HepG2 (cell line): ENCODE results near the gene CFAP69. TPM values are rescaled to one million over a fixed set of nuclear protein-coding genes. Genes with fewer than 3 reads are reported as not detected.

Experiments used
- ATF5 ChIP-seq: sonication (generic); formaldehyde crosslinking; IDR thresholded peaks from 2 replicates; pipeline ENCODE4 v1.4.0; 2020; ENCODE audit warnings: mild to moderate bottlenecking, low read depth, missing genetic modification reagents
- ATF7 ChIP-seq, 2 experiments: fragments of 450-650 bp in 1 of 2; sonication (generic) in 1 of 2; formaldehyde crosslinking in 1 of 2; IDR thresholded peaks; 2 replicates each; pipeline versions ENCODE4 v1.4.0 to v1.6.1; 2016 to 2020; ENCODE audit warnings: antibody characterized with exemption in 1 of 2, mild to moderate bottlenecking in 1 of 2, missing genetic modification reagents in 1 of 2
- ATRX ChIP-seq: sonication (generic); formaldehyde crosslinking; IDR thresholded peaks from 2 replicates; pipeline ENCODE4 v1.4.0; 2020; ENCODE audit warnings: missing genetic modification reagents, borderline replicate concordance
- BCL6 ChIP-seq: IDR thresholded peaks from 2 replicates; pipeline ENCODE4 v1.6.1; 2016; ENCODE audit warnings: missing genetic modification reagents, missing compliant biosample characterization
- CBFB ChIP-seq: sonication (generic); formaldehyde crosslinking; IDR thresholded peaks from 2 replicates; pipeline ENCODE4 v1.4.0; 2020; ENCODE audit warnings: missing genetic modification reagents
- CC2D1A ChIP-seq: sonication (generic); formaldehyde crosslinking; IDR thresholded peaks from 2 replicates; pipeline ENCODE4 v1.8.1; 2023; ENCODE audit warnings: mild to moderate bottlenecking, missing genetic modification reagents
- FOXJ3 ChIP-seq: sonication (generic); formaldehyde crosslinking; IDR thresholded peaks from 2 replicates; pipeline ENCODE4 v1.4.0; 2020; ENCODE audit warnings: missing genetic modification reagents, mild to moderate bottlenecking, borderline replicate concordance
- HDAC1 ChIP-seq: sonication (generic); formaldehyde crosslinking; IDR thresholded peaks from 2 replicates; pipeline ENCODE4 v1.5.1; 2020; ENCODE audit warnings: mild to moderate bottlenecking, missing genetic modification reagents
- HOXA5 ChIP-seq: sonication (generic); formaldehyde crosslinking; IDR thresholded peaks from 2 replicates; pipeline ENCODE4 v1.4.0; 2020; ENCODE audit warnings: missing genetic modification reagents
- LRRFIP1 ChIP-seq: sonication (generic); formaldehyde crosslinking; conservative IDR thresholded peaks from 2 replicates; pipeline ENCODE4 v1.4.0; 2020; ENCODE audit warnings: missing genetic modification reagents
- SMYD3 ChIP-seq: sonication (generic); formaldehyde crosslinking; IDR thresholded peaks from 2 replicates; pipeline ENCODE4 v1.8.1; 2023; ENCODE audit warnings: mild to moderate bottlenecking, missing genetic modification reagents
- SRF ChIP-seq: IDR thresholded peaks from 2 replicates; pipeline ENCODE4 v1.6.1; 2011; ENCODE audit warnings: mild to moderate bottlenecking, low read depth, low read length, moderate library complexity
- TAF1 ChIP-seq: sonication (generic); formaldehyde crosslinking; IDR thresholded peaks from 2 replicates; pipeline ENCODE4 v1.4.0; 2020; ENCODE audit warnings: missing genetic modification reagents
- TFE3 ChIP-seq: IDR thresholded peaks from 2 replicates; pipeline ENCODE4 v1.6.1; 2016
- TGIF2 ChIP-seq: IDR thresholded peaks from 2 replicates; pipeline ENCODE4 v1.6.1; 2016; ENCODE audit warnings: control low read depth, missing compliant biosample characterization
- THYN1 ChIP-seq: sonication (generic); formaldehyde crosslinking; IDR thresholded peaks from 2 replicates; pipeline ENCODE4 v1.8.1; 2023; ENCODE audit warnings: low read depth, mild to moderate bottlenecking, moderate library complexity, missing genetic modification reagents, borderline replicate concordance
- ZFAT ChIP-seq: sonication (generic); formaldehyde crosslinking; conservative IDR thresholded peaks from 2 replicates; pipeline ENCODE4 v1.8.1; 2023; ENCODE audit warnings: missing genetic modification reagents, inconsistent platforms
- ZNF12 ChIP-seq: sonication (generic); formaldehyde crosslinking; IDR thresholded peaks from 2 replicates; pipeline ENCODE4 v1.5.0; 2020; ENCODE audit warnings: missing genetic modification reagents
- ZNF275 ChIP-seq: sonication (generic); formaldehyde crosslinking; IDR thresholded peaks from 2 replicates; pipeline ENCODE4 v1.8.0; 2022; ENCODE audit warnings: missing genetic modification reagents, mild to moderate bottlenecking, inconsistent platforms, borderline replicate concordance
- ZNF30 ChIP-seq: sonication (generic); formaldehyde crosslinking; IDR thresholded peaks from 2 replicates; pipeline ENCODE4 v1.5.0; 2020; ENCODE audit warnings: mild to moderate bottlenecking, missing genetic modification reagents
- ZNF441 ChIP-seq: sonication (generic); formaldehyde crosslinking; IDR thresholded peaks from 2 replicates; pipeline ENCODE4 v1.7.0; 2021; ENCODE audit warnings: missing genetic modification reagents, borderline replicate concordance
- ZNF629 ChIP-seq: sonication (generic); formaldehyde crosslinking; conservative IDR thresholded peaks from 2 replicates; pipeline ENCODE4 v1.5.0; 2020; ENCODE audit warnings: missing genetic modification reagents
- ZNF660 ChIP-seq: sonication (generic); formaldehyde crosslinking; IDR thresholded peaks from 2 replicates; pipeline ENCODE4 v1.5.1; 2020; ENCODE audit warnings: mild to moderate bottlenecking, low read depth, missing genetic modification reagents, borderline replicate concordance
- polyA plus RNA-seq, 8 experiments: library from polyadenylated mRNA; depleted of rRNA in 3 of 8; stranded (reverse) in 7 of 8; unstranded in 1 of 8; fragments of >200 nt; fragmentation: Illumina TruSeq in 4 of 8; extraction: Trizol in 4 of 8; gene quantifications; 2 replicates each; pipeline versions ENCODE4 v1.2.1 to v1.2.3, GENCODE V29; 2011 to 2016; ENCODE audit warnings: low read depth in 4 of 8, missing spikeins in 1 of 8, mixed read lengths in 1 of 8; ENCODE audit not compliant: insufficient read depth in 1 of 8
- total RNA-seq, 5 experiments: library from RNA; depleted of rRNA; stranded (reverse); fragments of >200 nt; fragmentation: Illumina TruSeq; extraction: Trizol; gene quantifications; 2 replicates each; pipeline ENCODE4 v1.2.3, GENCODE V29; 2016; ENCODE audit warnings: low read depth in 1 of 5

Gene CFAP69
- total and polyA plus RNA-seq, 2 of the 13 experiments (the other 11 are each of a cell fraction or from before 2014, with no cell fraction given), result 2.2 to 4.0 TPM

DNA sequence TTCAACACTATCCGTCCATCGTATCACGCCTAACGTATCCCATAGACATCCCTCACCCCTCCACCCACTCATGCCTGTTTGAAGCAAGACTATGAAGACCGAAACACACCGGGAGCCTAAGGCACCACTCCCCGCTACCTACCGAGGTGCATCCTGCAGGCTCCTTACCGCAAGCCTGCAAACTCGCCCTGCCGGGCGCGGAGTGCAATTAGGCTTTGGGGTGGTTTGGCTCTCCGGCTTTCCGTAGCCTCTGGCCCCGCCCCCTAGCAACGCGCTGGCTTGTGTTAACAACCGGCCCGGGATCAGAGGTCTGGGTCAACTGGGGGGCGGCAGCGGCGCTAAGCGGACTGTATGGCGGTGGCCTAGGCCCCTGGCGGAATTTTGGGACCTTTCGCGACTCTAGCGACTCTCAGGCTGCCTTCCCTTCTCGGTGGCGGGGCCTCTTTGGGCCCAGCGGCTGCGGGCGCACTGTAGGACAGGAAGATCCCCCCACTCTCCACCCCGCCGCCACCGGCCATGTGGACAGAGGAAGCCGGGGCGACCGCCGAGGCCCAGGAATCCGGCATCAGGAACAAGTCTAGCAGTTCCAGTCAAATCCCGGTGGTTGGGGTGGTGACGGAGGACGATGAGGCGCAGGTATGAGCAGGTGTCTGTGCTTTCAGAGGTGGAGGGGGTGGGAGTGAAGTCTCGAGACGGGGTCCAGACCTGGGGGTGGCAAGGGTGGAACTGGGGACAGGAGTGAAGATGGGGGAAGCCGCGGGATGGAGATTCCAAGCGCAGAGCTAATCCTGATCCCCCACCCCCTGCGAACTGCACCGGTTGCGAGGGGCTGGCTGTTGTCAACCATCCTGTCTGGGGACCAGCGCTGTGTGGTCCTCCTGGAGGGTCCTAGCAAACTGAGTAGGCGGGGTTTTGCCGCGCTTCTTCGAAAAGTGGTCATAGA, at the start of gene CFAP69 (continued):
- TF ChIP-seq ATF7 (IDR thresholded peaks at IDR 0.05) (no peak), ATF7 (CRISPR knock-in tag; IDR thresholded peaks at IDR 0.05) (0 out of 2 replicates have a peak, but pooled peaks have one; percentile 9), TFE3 (CRISPR knock-in tag) (no peak), ZFAT (CRISPR knock-in tag) (no peak), ZNF275 (CRISPR knock-in tag) (no peak), HOXA5 (CRISPR knock-in tag) (peak; percentile 49; the same call in 1 of the 2 replicates), FOXJ3 (peak; percentile 52; the same call in 1 of the 2 replicates), THYN1 (CRISPR knock-in tag) (0 out of 2 replicates have a peak, but pooled peaks have one; percentile 41), TAF1 (CRISPR knock-in tag) (peak; percentile 46; the same call in 1 of the 2 replicates), CBFB (CRISPR knock-in tag) (peak; percentile 41; the same call in 1 of the 2 replicates), ZNF12 (peak; percentile 13; the same call in 1 of the 2 replicates), ZNF30 (no peak), TGIF2 (CRISPR knock-in tag) (no peak), ZNF629 (CRISPR knock-in tag) (no peak), ATRX (no peak), SRF (no peak), BCL6 (peak; percentile 57; the same call in 1 of the 2 replicates), ZNF441 (no peak; the same call in 1 of the 2 replicates), ATF5 (CRISPR knock-in tag) (0 out of 2 replicates have a peak, but pooled peaks have one; percentile 51), ZNF660 (CRISPR knock-in tag) (no peak), CC2D1A (no peak), LRRFIP1 (no peak), HDAC1 (CRISPR knock-in tag) (peak; percentile 99), SMYD3 (CRISPR knock-in tag) (peak; percentile 66; the same call in 1 of the 2 replicates)
